GM23338 (cell line): ENCODE data around the gene WSCD1. TPM values are rescaled to one million over a fixed set of nuclear protein-coding genes. Genes with fewer than 3 reads are reported as not detected.

ENCODE experiments used
- ATAC-seq: fragments of 200-7000 bp; cut with Tn5 transposase; 3 replicates; pipeline ENCODE4 v1.9.1; 2020
- DNase-seq: peaks from one replicate; pipeline ENCODE4 v3.0.0-alpha.2; 2015; ENCODE audit warnings: low spot score
- H2AFZ ChIP-seq: fragments of 200-600 bp; sonication (generic); 2 replicates; pipeline ENCODE4 v1.8.0; 2016; ENCODE audit warnings: antibody characterized with exemption, mild to moderate bottlenecking, moderate library complexity
- H3F3A ChIP-seq: fragments of 200-600 bp; sonication (generic); replicated peaks from 2 replicates; pipeline ENCODE4 v1.8.0; 2017; ENCODE audit warnings: antibody characterized with exemption, mixed run types, low read depth
- H3K27ac ChIP-seq: fragments of 200-600 bp; sonication (generic); 2 replicates; pipeline ENCODE4 v1.6.1; 2016; ENCODE audit warnings: low read depth
- H3K27me3 ChIP-seq: fragments of 200-600 bp; sonication (generic); 2 replicates; pipeline ENCODE4 v1.8.0; 2016; ENCODE audit warnings: mild to moderate bottlenecking, mixed run types, moderate library complexity; ENCODE audit not compliant: insufficient read depth
- H3K36me3 ChIP-seq: fragments of 200-600 bp; sonication (generic); 2 replicates; pipeline ENCODE4 v1.8.0; 2016; ENCODE audit warnings: mild to moderate bottlenecking; ENCODE audit not compliant: insufficient read depth
- H3K4me1 ChIP-seq: fragments of 200-600 bp; sonication (generic); 2 replicates; pipeline ENCODE4 v1.8.0; 2016; ENCODE audit warnings: mild to moderate bottlenecking, moderate library complexity; ENCODE audit not compliant: insufficient read depth
- H3K4me2 ChIP-seq: fragments of 200-600 bp; sonication (generic); 2 replicates; pipeline ENCODE4 v1.7.1; 2017; ENCODE audit warnings: mixed run types
- H3K4me3 ChIP-seq: fragments of 200-600 bp; sonication (generic); 2 replicates; pipeline ENCODE4 v1.6.1; 2016; ENCODE audit warnings: mixed run types
- H3K79me2 ChIP-seq: fragments of 200-600 bp; sonication (generic); replicated peaks from 2 replicates; pipeline ENCODE4 v1.8.0; 2017; ENCODE audit warnings: mild to moderate bottlenecking; ENCODE audit not compliant: insufficient read depth
- H3K9me2 ChIP-seq: fragments of 200-600 bp; sonication (generic); 2 replicates; pipeline ENCODE4 v1.8.0; 2017; ENCODE audit not compliant: insufficient read depth
- H4K20me1 ChIP-seq: fragments of 200-600 bp; sonication (generic); replicated peaks from 2 replicates; pipeline ENCODE4 v1.8.0; 2017; ENCODE audit warnings: mild to moderate bottlenecking; ENCODE audit not compliant: insufficient read depth
- H3K27ac Mint-ChIP-seq: 2 replicates; pipeline ENCODE4 v1.8.0; 2020; ENCODE audit warnings: inconsistent platforms, mild to moderate bottlenecking, moderate library complexity, mixed read lengths
- H3K27me3 Mint-ChIP-seq: 3 replicates; pipeline ENCODE4 v1.8.0; 2022; ENCODE audit warnings: low read depth, mild to moderate bottlenecking, moderate library complexity, mixed read lengths, inconsistent platforms; ENCODE audit not compliant: insufficient read depth, poor library complexity
- H3K36me3 Mint-ChIP-seq: 3 replicates; pipeline ENCODE4 v1.8.0; 2021; ENCODE audit warnings: low read depth, mild to moderate bottlenecking, inconsistent platforms, moderate library complexity, mixed read lengths
- H3K4me1 Mint-ChIP-seq: 3 replicates; pipeline ENCODE4 v1.8.0; 2020; ENCODE audit warnings: mild to moderate bottlenecking, inconsistent platforms, mixed read lengths
- H3K4me3 Mint-ChIP-seq: 3 replicates; pipeline ENCODE4 v1.8.0; 2021; ENCODE audit warnings: moderate library complexity, mild to moderate bottlenecking, inconsistent platforms, mixed read lengths
- H3K9me3 Mint-ChIP-seq: 3 replicates; pipeline ENCODE4 v1.8.0; 2020; ENCODE audit warnings: moderate library complexity, mild to moderate bottlenecking, inconsistent platforms, mixed read lengths
- CREB1 ChIP-seq: fragments of 250-450 bp; sonication (Bioruptor Pico); IDR thresholded peaks from 2 replicates; pipeline ENCODE4 v1.5.0; 2020; ENCODE audit warnings: low read depth, mild to moderate bottlenecking, moderate library complexity
- CTCF ChIP-seq, 2 experiments: fragments of 200-600 bp in 1 of 2; sonication (generic) in 1 of 2; conservative IDR thresholded peaks; 2 replicates each; pipeline versions ENCODE4 v1.5.1 to v1.6.1; 2016 to 2017; ENCODE audit warnings: antibody characterized with exemption in 2 of 2, low read depth in 2 of 2, mild to moderate bottlenecking in 2 of 2, moderate library complexity in 1 of 2
- ETS1 ChIP-seq: IDR thresholded peaks from 2 replicates; pipeline ENCODE4 v1.6.1; 2016; ENCODE audit warnings: antibody characterized with exemption
- EZH2 ChIP-seq: fragments of 200-600 bp; sonication (generic); IDR thresholded peaks from one replicate; pipeline ENCODE4 v1.8.0; 2017; ENCODE audit warnings: antibody characterized with exemption, mild to moderate bottlenecking, low read depth; ENCODE audit not compliant: unreplicated experiment
- EZH2phosphoT487 ChIP-seq: fragments of 200-600 bp; sonication (generic); IDR thresholded peaks from one replicate; pipeline ENCODE4 v1.8.1; 2018; ENCODE audit warnings: antibody characterized with exemption; ENCODE audit not compliant: unreplicated experiment
- NANOG ChIP-seq: IDR thresholded peaks from 2 replicates; pipeline ENCODE4 v1.6.1; 2016; ENCODE audit warnings: antibody characterized with exemption, borderline replicate concordance
- POLR2AphosphoS5 ChIP-seq: IDR thresholded peaks from 2 replicates; pipeline ENCODE4 v1.6.1; 2016; ENCODE audit warnings: antibody characterized with exemption, low read depth
- REST ChIP-seq: IDR thresholded peaks from one replicate; pipeline ENCODE4 v1.6.1; 2018; ENCODE audit warnings: antibody characterized with exemption; ENCODE audit not compliant: unreplicated experiment
- STAT1 ChIP-seq: IDR thresholded peaks from one replicate; pipeline ENCODE4 v1.6.1; 2016; ENCODE audit warnings: antibody characterized with exemption; ENCODE audit not compliant: unreplicated experiment
- ZNF114 ChIP-seq: fragments of 250-450 bp; sonication (Bioruptor Pico); IDR thresholded peaks from 2 replicates; pipeline ENCODE4 v1.5.0; 2020; ENCODE audit warnings: mild to moderate bottlenecking, moderate library complexity
- ZNF331 ChIP-seq: fragments of 250-450 bp; sonication (Bioruptor Pico); IDR thresholded peaks from 2 replicates; pipeline ENCODE4 v1.5.0; 2020; ENCODE audit warnings: low read depth, mild to moderate bottlenecking, moderate library complexity
- ZNF462 ChIP-seq: fragments of 250-450 bp; sonication (Bioruptor Pico); IDR thresholded peaks from 2 replicates; pipeline ENCODE4 v1.5.0; 2020; ENCODE audit warnings: mild to moderate bottlenecking, moderate library complexity
- polyA plus RNA-seq: library from polyadenylated mRNA; unstranded; fragments of >200 nt; fragmentation: Nextera tagmentation; extraction: Ambion mirVana; gene quantifications from 2 replicates; pipeline ENCODE4 v1.2.1, GENCODE V29; 2016
- total RNA-seq: library from RNA; depleted of rRNA; stranded (reverse); fragments of >200 nt; shearing (Covaris generic); gene quantifications from 2 replicates; pipeline ENCODE4 v1.2.3, GENCODE V29; 2014

Gene WSCD1
- total and polyA plus RNA-seq, 2 experiments from 2014 or later, result 6.1 to 38.9 TPM

GRCh38 chr17:6120351-6120750 lies 50.2 kb downstream of the WSCD1 start:
- Histone ChIP-seq H3K27ac (no peak overlapping the region), H3K4me3 (no peak overlapping the region), H3K79me2 (no peaks in the 10 kb centered on the region), H3K9me2 (no peaks in the 10 kb centered on the region), H3F3A (no peaks in the 10 kb centered on the region), H2AFZ (no peak overlapping the region), H4K20me1 (no peaks in the 10 kb centered on the region), H3K27me3 (no peaks in the 10 kb centered on the region), H3K4me1 (no peaks in the 10 kb centered on the region), H3K4me2 (no peak overlapping the region), H3K36me3 (no peaks in the 10 kb centered on the region)
- no peaks in the 10 kb centered on the region for H3K4me1 Mint-ChIP-seq
- peaks cover 69% of the 10 kb centered on the region for H3K36me3 Mint-ChIP-seq
- ATAC-seq, result no peak
- H3K27ac Mint-ChIP-seq, result no peak overlapping the region; the same call in 1 of the 2 replicates
- DNase-seq, result no peak
- H3K4me3 Mint-ChIP-seq, result no peak overlapping the region
- peaks cover 14% of the 10 kb centered on the region for H3K9me3 Mint-ChIP-seq
- peaks cover 5% of the 10 kb centered on the region for H3K27me3 Mint-ChIP-seq
- TF ChIP-seq CTCF (conservative IDR thresholded peaks at IDR 0.05; ENCODE audit: low read depth in 2 of 2) (no peak), ZNF462 (CRISPR knock-in tag) (no peak), NANOG (no peak), ETS1 (no peak), ZNF114 (no peak), STAT1 (no peak), EZH2 (no peak), EZH2phosphoT487 (no peak), POLR2AphosphoS5 (no peak), CREB1 (CRISPR knock-in tag) (no peak), REST (no peak), ZNF331 (no peak)
